Measurements from ENCODE around the gene ZNF414. TPM values are rescaled to one million over a fixed set of nuclear protein-coding genes. Genes with fewer than 3 reads are reported as not detected.

The ZNF414 gene
- total RNA-seq, 2 experiments from 2014 or later, result 21.2 to 23.4 TPM

- Mint-ChIP-seq H3K4me3 (no peak overlapping the region), H3K27me3 (no peaks in the 10 kb centered on the region), H3K27ac (no peak overlapping the region), H3K36me3 (peaks cover 7% of the 10 kb centered on the region), H3K9me3 (no peaks in the 10 kb centered on the region), H3K4me1 (peaks cover 27% of the 10 kb centered on the region)
- DNase-seq, result no peak
Measured at GRCh38 chr19:8510589-8511115, 3.3 kb downstream of the ZNF414 start.

GRCh38 chr19:8506402-8506957 lies 7.5 kb downstream of the ZNF414 start:
- Mint-ChIP-seq H3K27ac (peak overlapping the region; percentile 23), H3K36me3 (no peaks in the 10 kb centered on the region), H3K4me1 (peaks cover 9% of the 10 kb centered on the region), H3K4me3 (peak overlapping the region; percentile 86), H3K9me3 (no peaks in the 10 kb centered on the region), H3K27me3 (no peaks in the 10 kb centered on the region)
- no peak for DNase-seq

- H3K27ac Mint-ChIP-seq, result peak overlapping the region; percentile 84
- H3K4me3 Mint-ChIP-seq, result peak overlapping the region; percentile 86
- no peaks in the 10 kb centered on the region for H3K27me3 Mint-ChIP-seq
- H3K9me3 Mint-ChIP-seq, result no peaks in the 10 kb centered on the region
- peaks cover 9% of the 10 kb centered on the region for H3K4me1 Mint-ChIP-seq
- peak; percentile 71 for DNase-seq
- H3K36me3 Mint-ChIP-seq, result no peaks in the 10 kb centered on the region
Measured at GRCh38 chr19:8505680-8506401, 8.1 kb downstream of the ZNF414 start.

- H3K4me1 Mint-ChIP-seq, result peaks cover 15% of the 10 kb centered on the region
- no peak for DNase-seq
- H3K27ac Mint-ChIP-seq, result no peak overlapping the region
Measured at GRCh38 chr19:8504919-8505318, 9.0 kb downstream of the ZNF414 start.

GRCh38 chr19:8504171-8504570 lies 9.8 kb downstream of the ZNF414 start:
- Mint-ChIP-seq H3K4me3 (no peak overlapping the region), H3K27me3 (no peaks in the 10 kb centered on the region), H3K36me3 (no peaks in the 10 kb centered on the region), H3K27ac (no peak overlapping the region), H3K4me1 (peaks cover 15% of the 10 kb centered on the region), H3K9me3 (no peaks in the 10 kb centered on the region)
- no peak for DNase-seq

More at GRCh38 chr19:8504919-8505318, 9.0 kb downstream of the ZNF414 start:
- H3K36me3 Mint-ChIP-seq, result no peaks in the 10 kb centered on the region
- H3K27me3 Mint-ChIP-seq, result no peaks in the 10 kb centered on the region
- no peaks in the 10 kb centered on the region for H3K9me3 Mint-ChIP-seq
- H3K4me3 Mint-ChIP-seq, result peak overlapping the region; percentile 70

GRCh38 chr19:8503510-8503909 lies 10.5 kb downstream of the ZNF414 start:
- Mint-ChIP-seq H3K27me3 (no peaks in the 10 kb centered on the region), H3K4me3 (no peak overlapping the region), H3K36me3 (no peaks in the 10 kb centered on the region), H3K9me3 (no peaks in the 10 kb centered on the region), H3K4me1 (peaks cover 15% of the 10 kb centered on the region), H3K27ac (no peak overlapping the region)
- DNase-seq, result no peak

- Mint-ChIP-seq H3K4me3 (no peak overlapping the region), H3K27me3 (no peaks in the 10 kb centered on the region), H3K4me1 (peaks cover 15% of the 10 kb centered on the region), H3K27ac (no peak overlapping the region), H3K9me3 (no peaks in the 10 kb centered on the region), H3K36me3 (no peaks in the 10 kb centered on the region)
- no peak for DNase-seq
Measured at GRCh38 chr19:8501981-8502380, 12.0 kb downstream of the ZNF414 start.

- Mint-ChIP-seq H3K36me3 (no peaks in the 10 kb centered on the region), H3K4me1 (peaks cover 14% of the 10 kb centered on the region), H3K27ac (no peak overlapping the region), H3K27me3 (no peaks in the 10 kb centered on the region), H3K9me3 (no peaks in the 10 kb centered on the region), H3K4me3 (no peak overlapping the region)
- no peak for DNase-seq
Measured at GRCh38 chr19:8501516-8501915, 12.5 kb downstream of the ZNF414 start.

GRCh38 chr19:8500158-8500557 lies 13.8 kb downstream of the ZNF414 start:
- no peak for DNase-seq
- Mint-ChIP-seq H3K36me3 (no peaks in the 10 kb centered on the region), H3K9me3 (no peaks in the 10 kb centered on the region), H3K27ac (no peak overlapping the region), H3K4me3 (no peak overlapping the region), H3K27me3 (no peaks in the 10 kb centered on the region), H3K4me1 (peaks cover 17% of the 10 kb centered on the region)

- no peaks in the 10 kb centered on the region for H3K36me3 Mint-ChIP-seq
- no peak overlapping the region for H3K4me3 Mint-ChIP-seq
- no peaks in the 10 kb centered on the region for H3K27me3 Mint-ChIP-seq
- no peaks in the 10 kb centered on the region for H3K9me3 Mint-ChIP-seq
- no peak overlapping the region for H3K27ac Mint-ChIP-seq
- no peak for DNase-seq
- peaks cover 17% of the 10 kb centered on the region for H3K4me1 Mint-ChIP-seq
Measured at GRCh38 chr19:8499048-8499833, 14.7 kb downstream of the ZNF414 start.

GRCh38 chr19:8498295-8498694 lies 15.7 kb downstream of the ZNF414 start:
- DNase-seq, result no peak

GRCh38 chr19:8494158-8494557 lies 19.8 kb downstream of the ZNF414 start:
- peaks cover 17% of the 10 kb centered on the region for H3K4me1 Mint-ChIP-seq
- H3K4me3 Mint-ChIP-seq, result no peak overlapping the region
- H3K36me3 Mint-ChIP-seq, result no peaks in the 10 kb centered on the region
- peak overlapping the region; percentile 54 for H3K27ac Mint-ChIP-seq
- no peak for DNase-seq
- H3K9me3 Mint-ChIP-seq, result no peaks in the 10 kb centered on the region
- no peaks in the 10 kb centered on the region for H3K27me3 Mint-ChIP-seq

More at GRCh38 chr19:8498295-8498694, 15.7 kb downstream of the ZNF414 start:
- Mint-ChIP-seq H3K4me1 (peaks cover 23% of the 10 kb centered on the region), H3K27ac (no peak overlapping the region), H3K27me3 (no peaks in the 10 kb centered on the region), H3K9me3 (no peaks in the 10 kb centered on the region), H3K36me3 (no peaks in the 10 kb centered on the region), H3K4me3 (no peak overlapping the region)

GRCh38 chr19:8491574-8491973 lies 22.4 kb downstream of the ZNF414 start:
- H3K9me3 Mint-ChIP-seq, result no peaks in the 10 kb centered on the region
- DNase-seq, result no peak
- H3K36me3 Mint-ChIP-seq, result peaks cover 15% of the 10 kb centered on the region
- H3K4me1 Mint-ChIP-seq, result peaks cover 31% of the 10 kb centered on the region
- H3K27ac Mint-ChIP-seq, result no peak overlapping the region
- no peaks in the 10 kb centered on the region for H3K27me3 Mint-ChIP-seq
- no peak overlapping the region for H3K4me3 Mint-ChIP-seq

- DNase-seq, result no peak
- Mint-ChIP-seq H3K9me3 (no peaks in the 10 kb centered on the region), H3K4me3 (no peak overlapping the region), H3K27me3 (no peaks in the 10 kb centered on the region), H3K4me1 (peaks cover 34% of the 10 kb centered on the region), H3K36me3 (peaks cover 21% of the 10 kb centered on the region), H3K27ac (no peak overlapping the region)
Measured at GRCh38 chr19:8490873-8491272, 23.1 kb downstream of the ZNF414 start.

- H3K4me3 Mint-ChIP-seq, result no peak overlapping the region
Measured at GRCh38 chr19:8490395-8490760, 23.6 kb downstream of the ZNF414 start.

More at GRCh38 chr19:8490395-8490760, 23.6 kb downstream of the ZNF414 start:
- Mint-ChIP-seq H3K36me3 (peaks cover 24% of the 10 kb centered on the region), H3K4me1 (peaks cover 30% of the 10 kb centered on the region), H3K27me3 (no peaks in the 10 kb centered on the region), H3K9me3 (no peaks in the 10 kb centered on the region), H3K27ac (no peak overlapping the region)
- DNase-seq, result no peak

All from activated naive CD8-positive, alpha-beta T cell treated with anti-CD3 and anti-CD28 coated beads for 36 hours (primary cell).